Lung (tissue), 12 donors: ENCODE measurements around the gene FOXP4. TPM values are rescaled to one million over a fixed set of nuclear protein-coding genes. Genes with fewer than 3 reads are reported as not detected.

Source experiments
- ATAC-seq: fragments of 200-7000 bp; cut with Tn5 transposase; one replicate; pipeline ENCODE4 v1.9.1; 2020; ENCODE audit warnings: moderate number of reproducible peaks; ENCODE audit not compliant: insufficient read depth, low FRiP score
- DNase-seq, 3 donors: peaks; one replicate each; pipeline ENCODE4 v3.0.0-alpha.2; 2013 to 2017
- H3K27ac ChIP-seq, 2 donors: one replicate each; pipeline ENCODE4 v1.5.1; 2013; ENCODE audit warnings: mild to moderate bottlenecking in 2 of 2, moderate library complexity in 2 of 2, control low read depth in 1 of 2, inconsistent platforms in 1 of 2, low read depth in 1 of 2, low read length in 1 of 2
- H3K27me3 ChIP-seq, 3 donors: one replicate each; pipeline ENCODE4 v1.5.1; 2013; ENCODE audit warnings: low read length in 2 of 3; ENCODE audit not compliant: control insufficient read depth in 3 of 3, insufficient read depth in 3 of 3
- H3K36me3 ChIP-seq, 4 donors: one replicate each; pipeline ENCODE4 v1.5.1; 2013; ENCODE audit warnings: low read length in 4 of 4, mild to moderate bottlenecking in 1 of 4, moderate library complexity in 1 of 4; ENCODE audit not compliant: control insufficient read depth in 4 of 4, insufficient read depth in 4 of 4
- H3K4me1 ChIP-seq, 5 donors: one replicate each; pipeline ENCODE4 v1.5.1; 2013; ENCODE audit warnings: low read length in 5 of 5, mild to moderate bottlenecking in 2 of 5, moderate library complexity in 1 of 5; ENCODE audit not compliant: control insufficient read depth in 5 of 5, insufficient read depth in 5 of 5
- H3K4me3 ChIP-seq: one replicate; pipeline ENCODE4 v1.5.1; 2013; ENCODE audit warnings: mild to moderate bottlenecking, control low read depth, moderate library complexity
- H3K9ac ChIP-seq, 2 donors: one replicate each; pipeline ENCODE4 v1.5.1; 2013; ENCODE audit warnings: low read length in 2 of 2, control low read depth in 1 of 2; ENCODE audit not compliant: insufficient read depth in 1 of 2
- H3K9me3 ChIP-seq, 4 donors: one replicate each; pipeline ENCODE4 v1.5.1; 2013; ENCODE audit warnings: low read length in 3 of 4, mild to moderate bottlenecking in 1 of 4, moderate library complexity in 1 of 4; ENCODE audit not compliant: control insufficient read depth in 4 of 4, insufficient read depth in 3 of 4
- CTCF ChIP-seq: IDR thresholded peaks from 2 replicates; pipeline ENCODE4 v1.5.1; 2012; ENCODE audit warnings: mild to moderate bottlenecking; ENCODE audit errors: control extremely low read depth, extremely low read depth
- whole genome bisulfite sequencing, 2 donors: extraction: QIAGEN DNeasy Blood & Tissue Kit; methylation state at CpG; one replicate each; pipeline ENCODE4 v1.1.7; 2013; 5-methylcytosine and 5-hydroxymethylcytosine counted together
- polyA plus RNA-seq, 2 donors: library from polyadenylated mRNA; stranded (reverse); fragments of 200-250 nt; gene quantifications; one replicate each; pipeline ENCODE4 v1.2.1, GENCODE V29; 2013
- total RNA-seq, 2 donors: library from RNA; depleted of rRNA in 1 of 2; stranded (reverse); fragments of >200 nt in 1 of 2; gene quantifications; one replicate each; pipeline ENCODE4 v1.2.1, GENCODE V29; 2014 to 2021
- donor health status: control.
- donor health status: control.
- donor health status: Bipolar disorder and iron deficiency.
- donor health status: healthy.
- donor health status: DM: yes; HTN: yes; CAD: no.

FOXP4 gene
- total and polyA plus RNA-seq, 4 donors: 12.8 to 35.0 (median 22.2) TPM

- no peak for TF ChIP-seq CTCF
- peaks cover 0 to 45% (median 21%) of the 10 kb centered on the region in 5 donors for H3K4me1 ChIP-seq
- no peak for ATAC-seq
- peak overlapping the region in 1 of 2 donors; percentile 17 for H3K27ac ChIP-seq
- no peaks in the 10 kb centered on the region for H3K9me3 ChIP-seq
- H3K36me3 ChIP-seq: no peaks in the 10 kb centered on the region
- DNase-seq: peak; percentile 97 to 99 (median 98)
- peak overlapping the region; percentile 5 for H3K4me3 ChIP-seq
- peaks cover 0 to 3% (median 0%) of the 10 kb centered on the region in 3 donors for H3K27me3 ChIP-seq
- WGBS, 2 donors: 5 to 6% methylated on average over 57 of the region's 57 CpGs
- H3K9ac ChIP-seq: peak overlapping the region in 1 of 2 donors; percentile 11
These were observed 40.8 kb upstream of the FOXP4 start for GRCh38 chr6:41505122-41506049.

GRCh38 chr6:41508479-41508878, 37.7 kb upstream of the FOXP4 start:
- H3K9me3 ChIP-seq: no peaks in the 10 kb centered on the region

GRCh38 chr6:41509580-41509979, 36.6 kb upstream of the FOXP4 start:
- no peaks in the 10 kb centered on the region for H3K36me3 ChIP-seq
- DNase-seq (no peak), ATAC-seq (no peak)
- no peaks in the 10 kb centered on the region for H3K9me3 ChIP-seq
- H3K4me1 ChIP-seq: peaks cover 0 to 17% (median 10%) of the 10 kb centered on the region in 5 donors
- 78 to 81% methylated on average over 5 of the region's 5 CpGs for WGBS, 2 donors
- peaks cover 0 to 3% (median 0%) of the 10 kb centered on the region in 3 donors for H3K27me3 ChIP-seq
- no peak overlapping the region for H3K9ac ChIP-seq
- no peak overlapping the region for H3K27ac ChIP-seq
- no peak for TF ChIP-seq CTCF
- no peak overlapping the region for H3K4me3 ChIP-seq

More at GRCh38 chr6:41508479-41508878, 37.7 kb upstream of the FOXP4 start:
- no peak for TF ChIP-seq CTCF
- no peak overlapping the region for H3K4me3 ChIP-seq
- H3K4me1 ChIP-seq: peaks cover 0 to 27% (median 12%) of the 10 kb centered on the region in 5 donors
- DNase-seq (no peak), ATAC-seq (no peak)
- no peak overlapping the region for H3K9ac ChIP-seq
- H3K27me3 ChIP-seq: peaks cover 0 to 3% (median 0%) of the 10 kb centered on the region in 3 donors
- WGBS, 2 donors: 86 to 94% methylated on average over 6 of the region's 6 CpGs
- H3K36me3 ChIP-seq: no peaks in the 10 kb centered on the region
- no peak overlapping the region for H3K27ac ChIP-seq
